Neural cell (in vitro differentiated cells): ENCODE data around the gene EMC6. TPM values are rescaled to one million over a fixed set of nuclear protein-coding genes. Genes with fewer than 3 reads are reported as not detected.

Experiments used
- H2AFZ ChIP-seq: fragments of 200-600, 300-800 bp; sonication (generic), shearing (Covaris generic); 2 replicates; pipeline ENCODE4 v1.6.0; 2014; ENCODE audit warnings: low read depth, mild to moderate bottlenecking, antibody characterized with exemption, low read length, moderate library complexity
- H3F3A ChIP-seq: fragments of 200-600 bp; shearing (Covaris generic); 2 replicates; pipeline ENCODE4 v1.6.1; 2016; ENCODE audit warnings: mild to moderate bottlenecking, moderate library complexity, mixed read lengths, antibody characterized with exemption, low read length; ENCODE audit not compliant: insufficient read depth, poor library complexity, severe bottlenecking
- H3K27ac ChIP-seq: fragments of 200-600, 300-800 bp; sonication (generic), shearing (Covaris generic); 2 replicates; pipeline ENCODE4 v1.5.1; 2014; ENCODE audit warnings: mild to moderate bottlenecking, low read length, moderate library complexity
- H3K27me3 ChIP-seq: fragments of 300-800, 200-600 bp; sonication (generic), shearing (Covaris generic); 2 replicates; pipeline ENCODE4 v1.6.0; 2014; ENCODE audit warnings: mild to moderate bottlenecking, low read depth, low read length, moderate library complexity; ENCODE audit not compliant: insufficient read depth
- H3K36me3 ChIP-seq: fragments of 300-800, 200-600 bp; sonication (generic), shearing (Covaris generic); 2 replicates; pipeline ENCODE4 v1.5.1; 2014; ENCODE audit warnings: mild to moderate bottlenecking, antibody characterized with exemption, low read length, moderate library complexity; ENCODE audit not compliant: insufficient read depth
- H3K4me2 ChIP-seq: fragments of 300-800, 200-600 bp; sonication (generic), shearing (Covaris generic); 2 replicates; pipeline ENCODE4 v1.6.0; 2014; ENCODE audit warnings: mild to moderate bottlenecking, low read length
- H3K4me3 ChIP-seq: fragments of 300-800, 200-600 bp; sonication (generic), shearing (Covaris generic); 2 replicates; pipeline ENCODE4 v1.5.1; 2014; ENCODE audit warnings: mild to moderate bottlenecking, low read length, moderate library complexity
- H3K79me2 ChIP-seq: fragments of 200-600 bp; shearing (Covaris generic); replicated peaks from 2 replicates; pipeline ENCODE4 v1.6.0; 2014; ENCODE audit warnings: mild to moderate bottlenecking, low read length, moderate library complexity; ENCODE audit not compliant: insufficient read depth
- H3K9ac ChIP-seq: fragments of 300-800, 200-600 bp; sonication (generic), shearing (Covaris generic); 2 replicates; pipeline ENCODE4 v1.6.1; 2016; ENCODE audit warnings: mild to moderate bottlenecking, low read length, mixed read lengths
- H3K9me2 ChIP-seq: fragments of 200-600 bp; shearing (Covaris generic); 2 replicates; pipeline ENCODE4 v1.6.1; 2016; ENCODE audit warnings: mild to moderate bottlenecking, low read length, mixed read lengths; ENCODE audit not compliant: insufficient read depth
- H3K9me3 ChIP-seq: fragments of 200-600, 300-800 bp; sonication (generic), shearing (Covaris generic); 2 replicates; pipeline ENCODE4 v1.6.1; 2016; ENCODE audit warnings: mild to moderate bottlenecking, mixed run types, low read length, moderate library complexity, mixed read lengths
- H4K20me1 ChIP-seq: fragments of 200-600 bp; shearing (Covaris generic); 2 replicates; pipeline ENCODE4 v1.6.1; 2016; ENCODE audit warnings: mild to moderate bottlenecking, mixed run types; ENCODE audit not compliant: insufficient read depth
- EP300 ChIP-seq: fragments of 450-650 bp; conservative IDR thresholded peaks from 2 replicates; pipeline ENCODE4 v1.6.1; 2014; ENCODE audit warnings: antibody characterized with exemption, mild to moderate bottlenecking, moderate library complexity; ENCODE audit not compliant: poor library complexity, severe bottlenecking
- EZH2 ChIP-seq: fragments of 200-600, 300-800 bp; shearing (Covaris generic), sonication (generic); IDR thresholded peaks from 2 replicates; pipeline ENCODE4 v1.6.1; 2014; ENCODE audit warnings: antibody characterized with exemption, low read length, borderline replicate concordance, mild to moderate bottlenecking; ENCODE audit not compliant: insufficient read depth, poor library complexity, severe bottlenecking
- MXI1 ChIP-seq: fragments of 450-650 bp; conservative IDR thresholded peaks from 2 replicates; pipeline ENCODE4 v1.6.1; 2014; ENCODE audit warnings: antibody characterized with exemption, mild to moderate bottlenecking; ENCODE audit not compliant: poor library complexity, severe bottlenecking
- POLR2AphosphoS5 ChIP-seq: IDR thresholded peaks from 2 replicates; pipeline ENCODE4 v1.6.1; 2012
- RAD21 ChIP-seq: fragments of 450-650 bp; conservative IDR thresholded peaks from 2 replicates; pipeline ENCODE4 v1.6.1; 2014; ENCODE audit warnings: antibody characterized with exemption, mild to moderate bottlenecking, moderate library complexity
- REST ChIP-seq: IDR thresholded peaks from 2 replicates; pipeline ENCODE4 v1.6.1; 2012; ENCODE audit warnings: borderline replicate concordance
- SMC3 ChIP-seq: fragments of 450-650 bp; conservative IDR thresholded peaks from 2 replicates; pipeline ENCODE4 v1.6.1; 2014; ENCODE audit warnings: antibody characterized with exemption, mild to moderate bottlenecking, moderate library complexity; ENCODE audit not compliant: poor library complexity
- TAF1 ChIP-seq: IDR thresholded peaks from 2 replicates; pipeline ENCODE4 v1.6.1; 2012; ENCODE audit warnings: low read depth
- polyA plus RNA-seq: library from polyadenylated mRNA; depleted of rRNA; stranded (reverse); fragments of >200 nt; gene quantifications from 2 replicates; pipeline ENCODE4 v1.2.3, GENCODE V29; 2014
- TF ChIP-seq, protein P1 (sequence below): fragments of 450-650 bp; IDR thresholded peaks from 2 replicates; pipeline ENCODE4 v1.5.1; 2014; ENCODE audit warnings: antibody characterized with exemption, mild to moderate bottlenecking, moderate library complexity; ENCODE audit not compliant: poor library complexity, severe bottlenecking

The EMC6 gene
- polyA plus RNA-seq, 1 donor from 2014 or later = 61.7 TPM

DNA sequence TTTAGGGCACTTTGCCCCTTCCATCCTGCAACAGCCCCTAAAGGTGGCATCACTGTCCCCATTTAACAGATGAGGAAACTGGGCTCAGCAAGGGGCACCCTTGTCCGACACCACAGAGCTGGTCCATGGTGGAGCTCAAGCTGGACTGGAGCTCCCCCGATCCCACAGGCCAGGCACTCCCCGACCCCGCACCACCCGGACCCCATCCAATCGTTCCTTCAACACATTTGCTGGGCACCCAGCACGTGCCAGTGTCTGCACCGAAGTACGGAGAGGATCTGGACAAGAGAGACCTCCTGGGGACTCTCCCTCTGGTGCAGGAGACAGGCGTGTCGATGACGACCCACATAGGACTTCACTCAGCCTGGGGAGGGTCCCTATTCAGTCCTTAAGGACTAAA lies 13.4 kb downstream of the EMC6 start:
- H3K36me3 ChIP-seq = no peaks in the 10 kb centered on the region
- H3K27me3 ChIP-seq = no peaks in the 10 kb centered on the region
- no peak overlapping the region for H2AFZ ChIP-seq
- no peak overlapping the region for H3K9ac ChIP-seq
- no peak overlapping the region for H3K27ac ChIP-seq
- H3K9me2 ChIP-seq = no peaks in the 10 kb centered on the region
- H3K4me2 ChIP-seq = no peak overlapping the region
- H4K20me1 ChIP-seq = no peaks in the 10 kb centered on the region
- no peak overlapping the region for H3K4me3 ChIP-seq
- no peaks in the 10 kb centered on the region for H3F3A ChIP-seq
- TF ChIP-seq RAD21 = no peak
- TF ChIP-seq POLR2AphosphoS5 = no peak
- TF ChIP-seq SMC3 = no peak
- no peaks in the 10 kb centered on the region for H3K9me3 ChIP-seq
- H3K79me2 ChIP-seq = no peaks in the 10 kb centered on the region

DNA sequence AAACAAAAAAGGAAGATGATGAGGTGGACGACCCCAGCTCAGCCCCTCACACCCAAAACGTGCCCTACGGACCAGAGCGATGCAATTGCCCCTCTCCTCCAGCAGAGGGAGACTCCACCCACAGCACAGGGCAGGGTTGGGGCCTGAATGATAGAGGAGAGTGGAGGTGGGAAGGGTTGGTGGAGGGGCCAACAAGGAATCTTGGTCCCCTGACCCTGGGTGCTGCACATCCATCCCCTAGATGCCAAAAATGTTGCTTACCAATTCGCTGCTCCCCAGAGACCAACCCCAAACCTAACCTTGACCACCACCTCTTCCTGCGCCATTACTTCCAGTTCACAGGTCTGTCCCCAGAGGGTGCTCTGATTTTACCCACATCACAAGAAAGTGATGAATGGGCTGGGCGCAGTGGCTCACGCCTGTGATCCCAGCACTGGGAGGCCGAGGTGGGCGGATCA lies 14.5 kb downstream of the EMC6 start:
- no peaks in the 10 kb centered on the region for H3F3A ChIP-seq
- H3K9me3 ChIP-seq = no peaks in the 10 kb centered on the region
- H2AFZ ChIP-seq = no peak overlapping the region
- no peaks in the 10 kb centered on the region for H3K36me3 ChIP-seq
- no peaks in the 10 kb centered on the region for H4K20me1 ChIP-seq
- H3K9me2 ChIP-seq = no peaks in the 10 kb centered on the region
- H3K4me3 ChIP-seq = no peak overlapping the region
- no peaks in the 10 kb centered on the region for H3K79me2 ChIP-seq
- no peak overlapping the region for H3K27ac ChIP-seq
- H3K9ac ChIP-seq = no peak overlapping the region
- no peak for TF ChIP-seq RAD21
- TF ChIP-seq TAF1 = no peak
- no peak for TF ChIP-seq POLR2AphosphoS5
- TF ChIP-seq, protein P1, sequence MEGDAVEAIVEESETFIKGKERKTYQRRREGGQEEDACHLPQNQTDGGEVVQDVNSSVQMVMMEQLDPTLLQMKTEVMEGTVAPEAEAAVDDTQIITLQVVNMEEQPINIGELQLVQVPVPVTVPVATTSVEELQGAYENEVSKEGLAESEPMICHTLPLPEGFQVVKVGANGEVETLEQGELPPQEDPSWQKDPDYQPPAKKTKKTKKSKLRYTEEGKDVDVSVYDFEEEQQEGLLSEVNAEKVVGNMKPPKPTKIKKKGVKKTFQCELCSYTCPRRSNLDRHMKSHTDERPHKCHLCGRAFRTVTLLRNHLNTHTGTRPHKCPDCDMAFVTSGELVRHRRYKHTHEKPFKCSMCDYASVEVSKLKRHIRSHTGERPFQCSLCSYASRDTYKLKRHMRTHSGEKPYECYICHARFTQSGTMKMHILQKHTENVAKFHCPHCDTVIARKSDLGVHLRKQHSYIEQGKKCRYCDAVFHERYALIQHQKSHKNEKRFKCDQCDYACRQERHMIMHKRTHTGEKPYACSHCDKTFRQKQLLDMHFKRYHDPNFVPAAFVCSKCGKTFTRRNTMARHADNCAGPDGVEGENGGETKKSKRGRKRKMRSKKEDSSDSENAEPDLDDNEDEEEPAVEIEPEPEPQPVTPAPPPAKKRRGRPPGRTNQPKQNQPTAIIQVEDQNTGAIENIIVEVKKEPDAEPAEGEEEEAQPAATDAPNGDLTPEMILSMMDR = no peak
- no peak for TF ChIP-seq SMC3
- H3K4me2 ChIP-seq = no peak overlapping the region
- no peaks in the 10 kb centered on the region for H3K27me3 ChIP-seq

- no peaks in the 10 kb centered on the region for H3K36me3 ChIP-seq
- no peak overlapping the region for H3K4me3 ChIP-seq
- TF ChIP-seq, protein P1 = no peak
- TF ChIP-seq EP300 (no peak), RAD21 (no peak), EZH2 (no peak), REST (no peak), SMC3 (no peak), MXI1 (no peak), TAF1 (no peak), POLR2AphosphoS5 (no peak)
- H3K27ac ChIP-seq = no peak overlapping the region
- no peaks in the 10 kb centered on the region for H3F3A ChIP-seq
- no peaks in the 10 kb centered on the region for H3K27me3 ChIP-seq
- H4K20me1 ChIP-seq = no peaks in the 10 kb centered on the region
- no peak overlapping the region for H3K4me2 ChIP-seq
- H3K9me2 ChIP-seq = no peaks in the 10 kb centered on the region
- no peaks in the 10 kb centered on the region for H3K9me3 ChIP-seq
- H3K79me2 ChIP-seq = no peaks in the 10 kb centered on the region
- H3K9ac ChIP-seq = no peak overlapping the region
- no peak overlapping the region for H2AFZ ChIP-seq
These were observed 16.6 kb downstream of the EMC6 start for GRCh38 chr17:3685174-3685573.
